ENCODE measurements around the gene MAT2B.

DNA sequence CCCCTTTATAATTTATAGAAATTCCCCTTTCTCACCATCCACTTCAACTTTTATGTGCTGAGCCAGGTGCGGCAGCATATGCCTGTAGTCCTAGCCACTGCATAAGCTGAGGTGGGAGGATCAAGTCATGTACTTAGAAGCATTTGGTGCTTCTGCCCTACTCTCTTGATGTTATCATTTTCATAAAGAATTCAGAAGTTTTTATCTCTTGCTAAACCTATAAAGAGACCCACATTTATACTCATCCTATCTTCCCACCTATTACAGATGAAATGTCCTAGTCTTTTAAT is 26.5 kb upstream of the MAT2B start:
- no peak for TF ChIP-seq POLR2A (IDR thresholded peaks at IDR 0.05)
- TF ChIP-seq, protein P1, sequence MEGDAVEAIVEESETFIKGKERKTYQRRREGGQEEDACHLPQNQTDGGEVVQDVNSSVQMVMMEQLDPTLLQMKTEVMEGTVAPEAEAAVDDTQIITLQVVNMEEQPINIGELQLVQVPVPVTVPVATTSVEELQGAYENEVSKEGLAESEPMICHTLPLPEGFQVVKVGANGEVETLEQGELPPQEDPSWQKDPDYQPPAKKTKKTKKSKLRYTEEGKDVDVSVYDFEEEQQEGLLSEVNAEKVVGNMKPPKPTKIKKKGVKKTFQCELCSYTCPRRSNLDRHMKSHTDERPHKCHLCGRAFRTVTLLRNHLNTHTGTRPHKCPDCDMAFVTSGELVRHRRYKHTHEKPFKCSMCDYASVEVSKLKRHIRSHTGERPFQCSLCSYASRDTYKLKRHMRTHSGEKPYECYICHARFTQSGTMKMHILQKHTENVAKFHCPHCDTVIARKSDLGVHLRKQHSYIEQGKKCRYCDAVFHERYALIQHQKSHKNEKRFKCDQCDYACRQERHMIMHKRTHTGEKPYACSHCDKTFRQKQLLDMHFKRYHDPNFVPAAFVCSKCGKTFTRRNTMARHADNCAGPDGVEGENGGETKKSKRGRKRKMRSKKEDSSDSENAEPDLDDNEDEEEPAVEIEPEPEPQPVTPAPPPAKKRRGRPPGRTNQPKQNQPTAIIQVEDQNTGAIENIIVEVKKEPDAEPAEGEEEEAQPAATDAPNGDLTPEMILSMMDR (IDR thresholded peaks at IDR 0.05): no peak
